NB4 (cell line): ENCODE data around the gene AUH.

Source experiments
- POLR2A ChIP-seq: IDR thresholded peaks from 2 replicates; pipeline ENCODE4 v1.6.1; 2011; ENCODE audit warnings: mild to moderate bottlenecking; ENCODE audit not compliant: insufficient read length; ENCODE audit errors: extremely low read depth
- TF ChIP-seq, protein P1 (sequence below): IDR thresholded peaks from 2 replicates; pipeline ENCODE4 v1.6.1; 2011; ENCODE audit warnings: low read depth, low read length

GRCh38 chr9:91170951-91171350, 190.8 kb downstream of the AUH start:
- no peak for TF ChIP-seq POLR2A
- TF ChIP-seq, protein P1, sequence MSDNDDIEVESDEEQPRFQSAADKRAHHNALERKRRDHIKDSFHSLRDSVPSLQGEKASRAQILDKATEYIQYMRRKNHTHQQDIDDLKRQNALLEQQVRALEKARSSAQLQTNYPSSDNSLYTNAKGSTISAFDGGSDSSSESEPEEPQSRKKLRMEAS, result no peak
